Activated CD8-positive, alpha-beta T cell treated with anti-CD3 and anti-CD28 coated beads for 36 hours (primary cell): ENCODE measurements around the gene ATOSA. TPM values are rescaled to one million over a fixed set of nuclear protein-coding genes. Genes with fewer than 3 reads are reported as not detected.
A peak's percentile ranks its signal among the peaks of the same experiment; 100 is the strongest.

Experiments
- ATAC-seq: fragments of 200-7000 bp; cut with Tn5 transposase; one replicate; pipeline ENCODE4 v1.10.0; 2021; ENCODE audit warnings: mild to moderate bottlenecking, moderate library complexity
- CTCF ChIA-PET: fragments of 350-600 bp; sonication (Branson Sonifier 250); formaldehyde crosslinking; loops from one replicate; lab custom pipeline; 2021; ENCODE audit warnings: antibody characterized with exemption; lab: Charles Lee
- POLR2A ChIA-PET: fragments of 350-600 bp; sonication (Branson Sonifier 250); formaldehyde crosslinking; loops from one replicate; lab custom pipeline; 2021; ENCODE audit warnings: antibody characterized with exemption; lab: Charles Lee
- DNase-seq: peaks from one replicate; pipeline ENCODE4 v3.0.0-alpha.2; 2020
- H3K27ac Mint-ChIP-seq: one replicate; pipeline ENCODE4 v1.8.0; 2021; ENCODE audit warnings: mild to moderate bottlenecking, mixed read lengths
- H3K27me3 Mint-ChIP-seq: one replicate; pipeline ENCODE4 v1.8.0; 2021; ENCODE audit warnings: mixed read lengths
- H3K36me3 Mint-ChIP-seq: one replicate; pipeline ENCODE4 v1.8.0; 2021; ENCODE audit warnings: low read depth, mixed read lengths
- H3K4me1 Mint-ChIP-seq: one replicate; pipeline ENCODE4 v1.8.0; 2021; ENCODE audit warnings: low read depth, mixed read lengths
- H3K4me3 Mint-ChIP-seq: one replicate; pipeline ENCODE4 v1.8.0; 2021; ENCODE audit warnings: mild to moderate bottlenecking, moderate library complexity, mixed read lengths
- H3K9me3 Mint-ChIP-seq: one replicate; pipeline ENCODE4 v1.8.0; 2021; ENCODE audit warnings: mixed read lengths
- intact Hi-C: fragments of 100-400 bp; cut with micrococcal nuclease; formaldehyde crosslinking; loops from one replicate; pipeline ENCODE4 v1.10.0; 2022
- total RNA-seq, 2 experiments: library from RNA; stranded (reverse); gene quantifications; one replicate each; pipeline ENCODE4 v1.2.3, GENCODE V29; 2021
- TF ChIP-seq, protein P1 (sequence below): fragments of 200-600 bp; IDR thresholded peaks from one replicate; pipeline ENCODE4 v1.8.0; 2022; ENCODE audit warnings: antibody characterized with exemption, mild to moderate bottlenecking

Gene ATOSA
- total RNA-seq, 2 experiments from 2014 or later, result 13.1 TPM

DNA sequence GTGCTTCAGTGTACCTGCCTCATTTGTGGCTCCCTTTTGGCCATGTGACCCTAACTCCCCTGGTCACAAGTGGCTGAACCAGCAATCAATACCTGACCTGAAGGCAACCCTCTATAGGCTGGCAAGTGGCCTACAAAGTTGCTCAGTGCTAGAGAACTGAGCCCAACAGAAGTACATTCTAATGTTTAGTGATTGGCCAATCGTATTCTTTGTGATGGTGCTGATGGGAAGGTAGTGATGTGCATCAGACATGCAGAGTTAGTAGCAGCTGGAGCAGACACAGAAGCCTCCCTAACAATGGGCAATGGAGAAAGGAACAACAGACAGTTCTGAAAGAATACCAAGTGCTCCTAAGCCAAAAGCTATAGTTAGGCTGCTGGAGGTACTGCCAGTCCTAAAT, 10.4 kb upstream of the ATOSA start:
- POLR2A ChIA-PET, result interaction anchor here (0.6 kb wide), 1 partner anchor 93 kb away, joined by 3 read pairs; no protein-coding TSS in a partner anchor
- intact Hi-C loops, result loop anchor here (10.0 kb wide), 1 partner anchor 125 kb away; the partner anchor contains the start of gene ARPP19
- CTCF ChIA-PET, result interaction anchor here (1.7 kb wide), 1 partner anchor 21 kb away, joined by 4 read pairs; no protein-coding TSS in a partner anchor
- no peaks in the 10 kb centered on the region for H3K4me1 Mint-ChIP-seq
- no peaks in the 10 kb centered on the region for H3K36me3 Mint-ChIP-seq
- no peaks in the 10 kb centered on the region for H3K9me3 Mint-ChIP-seq
- DNase-seq, result no peak
- H3K27me3 Mint-ChIP-seq, result no peaks in the 10 kb centered on the region
- no peak overlapping the region for H3K4me3 Mint-ChIP-seq
- TF ChIP-seq, protein P1, sequence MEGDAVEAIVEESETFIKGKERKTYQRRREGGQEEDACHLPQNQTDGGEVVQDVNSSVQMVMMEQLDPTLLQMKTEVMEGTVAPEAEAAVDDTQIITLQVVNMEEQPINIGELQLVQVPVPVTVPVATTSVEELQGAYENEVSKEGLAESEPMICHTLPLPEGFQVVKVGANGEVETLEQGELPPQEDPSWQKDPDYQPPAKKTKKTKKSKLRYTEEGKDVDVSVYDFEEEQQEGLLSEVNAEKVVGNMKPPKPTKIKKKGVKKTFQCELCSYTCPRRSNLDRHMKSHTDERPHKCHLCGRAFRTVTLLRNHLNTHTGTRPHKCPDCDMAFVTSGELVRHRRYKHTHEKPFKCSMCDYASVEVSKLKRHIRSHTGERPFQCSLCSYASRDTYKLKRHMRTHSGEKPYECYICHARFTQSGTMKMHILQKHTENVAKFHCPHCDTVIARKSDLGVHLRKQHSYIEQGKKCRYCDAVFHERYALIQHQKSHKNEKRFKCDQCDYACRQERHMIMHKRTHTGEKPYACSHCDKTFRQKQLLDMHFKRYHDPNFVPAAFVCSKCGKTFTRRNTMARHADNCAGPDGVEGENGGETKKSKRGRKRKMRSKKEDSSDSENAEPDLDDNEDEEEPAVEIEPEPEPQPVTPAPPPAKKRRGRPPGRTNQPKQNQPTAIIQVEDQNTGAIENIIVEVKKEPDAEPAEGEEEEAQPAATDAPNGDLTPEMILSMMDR, result no peak
- no peak for ATAC-seq
- no peak overlapping the region for H3K27ac Mint-ChIP-seq

DNA sequence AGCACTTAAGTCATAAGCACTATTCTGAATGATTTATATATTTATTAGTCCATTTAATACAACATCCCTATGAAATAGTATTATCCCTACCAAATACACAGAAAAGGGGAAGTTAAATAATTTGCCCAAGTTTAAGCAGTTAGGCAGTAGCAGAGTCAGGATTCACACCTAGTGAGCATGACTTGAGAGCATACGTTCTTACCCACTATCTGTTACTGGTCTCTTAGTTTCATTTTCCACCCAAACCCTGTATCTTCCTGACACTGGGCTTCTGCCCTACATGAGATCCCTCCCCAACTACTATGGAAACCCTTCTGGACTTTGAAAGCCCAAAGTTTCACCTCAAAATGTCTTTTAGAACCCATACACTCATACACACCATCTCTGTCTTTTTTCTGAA, 4.4 kb upstream of the ATOSA start:
- TF ChIP-seq, protein P1, result no peak
- Mint-ChIP-seq H3K27ac (peak overlapping the region; percentile 58), H3K9me3 (no peaks in the 10 kb centered on the region), H3K36me3 (no peaks in the 10 kb centered on the region), H3K4me3 (no peak overlapping the region), H3K4me1 (peaks cover 24% of the 10 kb centered on the region), H3K27me3 (no peaks in the 10 kb centered on the region)
- intact Hi-C loops, result loop anchor here (5.0 to 10.0 kb wide), 2 partner anchors 119 to 351 kb away; partner anchors contain the start of gene ARPP19
- ATAC-seq, result no peak
- ChIA-PET CTCF (interaction anchor here (0.9 kb wide), 1 partner anchor 427 kb away, joined by 3 read pairs; no protein-coding TSS in a partner anchor), POLR2A (interaction anchor here (0.9 kb wide), 1 partner anchor 157 kb away, joined by 3 read pairs; no protein-coding TSS in a partner anchor)
- DNase-seq, result no peak

DNA sequence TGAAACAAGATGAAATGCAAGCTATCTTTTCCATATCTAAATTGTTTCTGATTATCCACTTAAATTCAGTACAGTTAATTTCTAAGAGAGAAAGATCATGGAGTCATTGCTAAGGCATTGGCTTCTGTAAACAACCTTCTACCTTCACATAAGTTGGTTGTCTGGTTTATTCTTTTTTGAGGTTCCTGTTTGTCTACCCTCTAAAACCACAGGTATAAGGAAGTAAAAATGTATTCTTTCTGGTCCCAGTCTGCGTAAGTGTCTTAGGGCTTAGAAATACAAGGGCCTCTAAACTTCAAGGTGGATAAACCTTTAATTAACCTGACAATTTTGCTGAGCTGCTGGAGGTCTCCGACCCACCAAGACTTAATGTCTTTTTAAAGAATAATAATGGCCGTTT, 3.6 kb upstream of the ATOSA start:
- Mint-ChIP-seq H3K4me3 (no peak overlapping the region), H3K4me1 (peaks cover 24% of the 10 kb centered on the region), H3K36me3 (no peaks in the 10 kb centered on the region), H3K9me3 (no peaks in the 10 kb centered on the region), H3K27ac (peak overlapping the region; percentile 70), H3K27me3 (no peaks in the 10 kb centered on the region)
- DNase-seq (no peak), ATAC-seq (no peak)
- ChIA-PET POLR2A (interaction anchor here (1.5 kb wide), 1 partner anchor 114 kb away, joined by 3 read pairs; the partner anchor contains the start of gene ARPP19), CTCF (interaction anchor here (1.5 kb wide), 1 partner anchor 351 kb away, joined by 6 read pairs; no protein-coding TSS in a partner anchor)
- intact Hi-C loops, result loop anchor here (5.0 to 10.0 kb wide), 2 partner anchors 118 to 350 kb away; partner anchors contain the start of gene ARPP19
- TF ChIP-seq, protein P1, result no peak

DNA sequence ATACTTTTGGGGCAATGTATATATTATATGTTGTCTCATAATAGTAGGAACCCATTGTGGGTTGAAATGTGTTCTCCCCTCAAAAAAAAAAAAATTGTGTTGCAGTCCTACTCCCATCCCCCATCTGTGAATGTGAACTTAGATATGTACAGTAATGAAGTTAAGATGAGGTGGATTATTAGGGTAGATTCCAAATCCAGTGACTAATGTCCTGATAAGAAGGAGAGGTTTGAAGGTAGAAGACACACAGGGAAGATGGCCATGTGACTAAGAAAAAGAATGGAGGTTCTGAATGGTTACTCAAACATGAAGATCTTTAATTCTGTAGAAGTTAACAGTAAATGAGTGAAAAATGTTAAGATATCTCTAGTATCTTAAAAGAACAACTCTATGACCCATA, 3.0 kb upstream of the ATOSA start:
- CTCF ChIA-PET, result interaction anchor here (1.5 kb wide), 1 partner anchor 351 kb away, joined by 6 read pairs; no protein-coding TSS in a partner anchor
- POLR2A ChIA-PET, result interaction anchor here (1.5 kb wide), 1 partner anchor 113 kb away, joined by 3 read pairs; the partner anchor contains the start of gene ARPP19
- Mint-ChIP-seq H3K4me3 (no peak overlapping the region), H3K9me3 (no peaks in the 10 kb centered on the region), H3K36me3 (no peaks in the 10 kb centered on the region), H3K27ac (peak overlapping the region; percentile 5), H3K4me1 (peaks cover 26% of the 10 kb centered on the region), H3K27me3 (no peaks in the 10 kb centered on the region)
- TF ChIP-seq, protein P1, result no peak
- intact Hi-C loops, result loop anchor here (5.0 to 10.0 kb wide), 2 partner anchors 117 to 350 kb away; partner anchors contain the start of gene ARPP19
- no peak for ATAC-seq
- no peak for DNase-seq

DNA sequence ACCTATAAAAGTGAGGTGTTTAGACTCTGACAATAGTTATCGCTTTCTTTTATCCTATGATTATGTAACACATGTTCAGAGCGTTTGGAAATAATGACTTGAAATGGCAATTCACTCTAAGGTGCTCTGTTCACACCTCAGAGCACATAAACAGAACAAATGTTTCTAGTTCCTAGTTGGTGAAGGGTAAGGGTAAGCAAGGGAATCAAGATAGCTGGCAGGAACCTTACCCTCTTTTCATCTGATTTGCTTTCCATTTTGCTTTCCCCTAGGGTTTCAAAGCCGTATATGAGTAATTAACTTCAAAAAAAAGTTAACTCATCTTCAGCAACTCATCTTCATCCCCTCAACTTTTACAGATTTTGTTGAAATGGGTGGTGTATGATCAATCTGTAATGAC, 2.3 kb upstream of the ATOSA start:
- Mint-ChIP-seq H3K4me1 (peaks cover 28% of the 10 kb centered on the region), H3K36me3 (no peaks in the 10 kb centered on the region), H3K4me3 (no peak overlapping the region), H3K27ac (no peak overlapping the region), H3K27me3 (no peaks in the 10 kb centered on the region), H3K9me3 (no peaks in the 10 kb centered on the region)
- TF ChIP-seq, protein P1, result no peak
- CTCF ChIA-PET, result no interaction called here
- intact Hi-C loops, result loop anchor here (5.0 to 10.0 kb wide), 2 partner anchors 117 to 349 kb away; partner anchors contain the start of gene ARPP19
- ATAC-seq, result no peak
- POLR2A ChIA-PET, result no interaction called here
- DNase-seq, result no peak
